Osteocyte (in vitro differentiated cells): Measurements from ENCODE around the gene ZNF638. TPM values are rescaled to one million over a fixed set of nuclear protein-coding genes. Genes with fewer than 3 reads are reported as not detected.
"Not testable (repeated sequence)": the region's sequence is repeated elsewhere in the genome, so short reads cannot be mapped to it uniquely, and the experiment has no call there.

Source experiments
- DNase-seq: peaks from one replicate; pipeline ENCODE4 v3.0.0; 2021; ENCODE audit warnings: mixed read lengths; ENCODE audit not compliant: unreplicated experiment; ENCODE audit errors: extremely low spot score
- H3K27ac Mint-ChIP-seq: one replicate; pipeline ENCODE4 v1.8.0; 2021; ENCODE audit warnings: mild to moderate bottlenecking, mixed read lengths; ENCODE audit not compliant: unreplicated experiment
- H3K27me3 Mint-ChIP-seq: one replicate; pipeline ENCODE4 v1.8.0; 2021; ENCODE audit warnings: mixed read lengths; ENCODE audit not compliant: unreplicated experiment
- H3K36me3 Mint-ChIP-seq: one replicate; pipeline ENCODE4 v1.8.0; 2021; ENCODE audit warnings: mixed read lengths; ENCODE audit not compliant: unreplicated experiment
- H3K4me1 Mint-ChIP-seq: one replicate; pipeline ENCODE4 v1.8.0; 2021; ENCODE audit warnings: mixed read lengths; ENCODE audit not compliant: unreplicated experiment
- H3K4me3 Mint-ChIP-seq: one replicate; pipeline ENCODE4 v1.8.0; 2021; ENCODE audit warnings: mild to moderate bottlenecking, moderate library complexity, mixed read lengths; ENCODE audit not compliant: unreplicated experiment
- H3K9me3 Mint-ChIP-seq: one replicate; pipeline ENCODE4 v1.8.0; 2021; ENCODE audit warnings: mixed read lengths; ENCODE audit not compliant: unreplicated experiment
- total RNA-seq: library from RNA; stranded (reverse); gene quantifications from 2 replicates; pipeline ENCODE4 v1.2.1, GENCODE V29; 2021
- TF ChIP-seq, protein P1 (sequence below): fragments of 200-600 bp; sonication (generic); IDR thresholded peaks from 2 replicates; pipeline ENCODE4 v1.5.0; 2021; ENCODE audit warnings: antibody characterized with exemption, mild to moderate bottlenecking, moderate library complexity

ZNF638 gene
- total RNA-seq, 1 donor from 2014 or later: 123 TPM

DNA sequence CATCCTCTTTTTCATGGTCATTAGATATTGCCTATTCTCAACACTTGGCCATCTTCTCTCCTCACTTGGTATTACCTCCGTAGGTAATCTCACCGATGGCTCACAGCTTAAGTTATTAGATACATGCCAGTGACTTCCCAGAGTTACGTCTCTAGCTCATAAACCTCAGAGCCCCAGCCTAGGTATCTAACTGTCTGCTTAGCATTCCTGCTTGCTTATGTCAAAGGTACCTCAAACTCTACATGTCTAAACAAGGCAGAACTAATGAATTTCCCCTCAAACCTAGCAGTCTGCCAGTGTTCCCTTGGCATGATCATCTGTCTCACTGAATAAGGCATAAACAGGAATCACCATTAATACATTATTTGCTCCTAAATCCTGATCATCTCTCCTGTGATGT is 27.7 kb upstream of the ZNF638 start:
- Mint-ChIP-seq H3K27ac (no peak overlapping the region), H3K27me3 (no peaks in the 10 kb centered on the region), H3K36me3 (no peaks in the 10 kb centered on the region), H3K4me3 (no peak overlapping the region), H3K9me3 (no peaks in the 10 kb centered on the region), H3K4me1 (peaks cover 3% of the 10 kb centered on the region)
- DNase-seq: no peak
- TF ChIP-seq, protein P1, sequence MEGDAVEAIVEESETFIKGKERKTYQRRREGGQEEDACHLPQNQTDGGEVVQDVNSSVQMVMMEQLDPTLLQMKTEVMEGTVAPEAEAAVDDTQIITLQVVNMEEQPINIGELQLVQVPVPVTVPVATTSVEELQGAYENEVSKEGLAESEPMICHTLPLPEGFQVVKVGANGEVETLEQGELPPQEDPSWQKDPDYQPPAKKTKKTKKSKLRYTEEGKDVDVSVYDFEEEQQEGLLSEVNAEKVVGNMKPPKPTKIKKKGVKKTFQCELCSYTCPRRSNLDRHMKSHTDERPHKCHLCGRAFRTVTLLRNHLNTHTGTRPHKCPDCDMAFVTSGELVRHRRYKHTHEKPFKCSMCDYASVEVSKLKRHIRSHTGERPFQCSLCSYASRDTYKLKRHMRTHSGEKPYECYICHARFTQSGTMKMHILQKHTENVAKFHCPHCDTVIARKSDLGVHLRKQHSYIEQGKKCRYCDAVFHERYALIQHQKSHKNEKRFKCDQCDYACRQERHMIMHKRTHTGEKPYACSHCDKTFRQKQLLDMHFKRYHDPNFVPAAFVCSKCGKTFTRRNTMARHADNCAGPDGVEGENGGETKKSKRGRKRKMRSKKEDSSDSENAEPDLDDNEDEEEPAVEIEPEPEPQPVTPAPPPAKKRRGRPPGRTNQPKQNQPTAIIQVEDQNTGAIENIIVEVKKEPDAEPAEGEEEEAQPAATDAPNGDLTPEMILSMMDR: no peak

DNA sequence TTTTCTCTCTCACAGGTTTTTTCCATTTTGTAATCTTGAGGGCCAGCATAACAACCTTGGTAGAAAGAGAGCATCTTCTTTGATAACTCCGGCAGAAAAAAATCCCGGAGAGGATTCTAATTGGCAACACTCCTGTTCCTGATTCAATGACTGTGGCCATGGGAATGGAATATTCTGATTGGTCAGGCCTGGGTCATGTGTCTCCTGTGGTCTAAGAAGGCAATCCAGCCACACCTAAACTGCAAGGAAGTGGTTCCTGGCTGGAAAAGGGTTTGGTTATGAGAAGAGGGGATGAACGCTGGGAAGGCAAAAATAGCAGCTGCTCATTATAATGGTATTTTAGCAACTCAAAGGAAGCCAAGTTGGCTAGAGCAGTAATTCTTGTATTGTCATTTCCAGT is 24.8 kb upstream of the ZNF638 start:
- TF ChIP-seq, protein P1: no peak

DNA sequence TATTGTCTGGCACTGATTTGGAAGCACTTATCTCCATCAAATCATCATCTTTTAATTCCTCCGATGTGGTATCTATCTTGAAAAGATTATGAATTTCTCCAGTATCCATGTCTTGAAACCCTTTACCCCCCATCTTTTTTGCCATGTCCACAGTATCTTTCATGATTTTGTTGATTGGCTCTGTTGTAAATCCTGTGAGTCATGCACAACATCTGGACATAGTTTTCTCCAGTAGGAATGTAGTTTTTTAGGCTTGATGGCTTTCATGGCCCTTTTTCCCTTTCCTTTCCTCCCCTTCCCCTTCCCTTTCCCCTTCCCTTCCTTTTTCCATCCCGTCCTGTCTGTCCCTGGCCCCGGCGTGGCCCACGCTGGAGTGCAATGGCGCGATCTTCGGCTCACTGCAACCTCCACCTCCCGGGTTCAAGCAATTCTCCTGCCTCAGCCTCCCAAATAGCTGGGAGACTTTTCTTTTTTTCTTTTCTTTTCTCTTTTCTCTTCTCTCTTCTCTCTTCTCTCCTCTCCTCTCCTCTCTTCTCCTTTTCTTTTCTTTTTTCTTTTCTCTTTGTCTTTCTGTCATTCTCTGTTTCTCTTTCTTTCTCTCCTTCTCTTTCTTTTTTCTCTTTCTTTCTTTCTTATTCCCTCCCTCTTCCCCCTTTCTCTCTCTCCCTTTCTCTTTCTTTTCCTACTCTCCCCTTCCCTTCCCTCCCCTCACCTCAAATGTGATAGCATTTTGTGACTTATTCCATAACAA is 18.4 kb upstream of the ZNF638 start:
- no peak for DNase-seq
- Mint-ChIP-seq H3K4me1 (no peaks in the 10 kb centered on the region), H3K9me3 (peaks cover 10% of the 10 kb centered on the region), H3K27me3 (peaks cover 6% of the 10 kb centered on the region), H3K36me3 (no peaks in the 10 kb centered on the region), H3K27ac (no peak overlapping the region), H3K4me3 (no peak overlapping the region)
- TF ChIP-seq, protein P1: no peak

More for the DNA sequence above, 24.8 kb upstream of the ZNF638 start:
- no peak for DNase-seq
- Mint-ChIP-seq H3K36me3 (no peaks in the 10 kb centered on the region), H3K4me3 (no peak overlapping the region), H3K9me3 (no peaks in the 10 kb centered on the region), H3K27ac (no peak overlapping the region), H3K27me3 (no peaks in the 10 kb centered on the region), H3K4me1 (no peaks in the 10 kb centered on the region)

DNA sequence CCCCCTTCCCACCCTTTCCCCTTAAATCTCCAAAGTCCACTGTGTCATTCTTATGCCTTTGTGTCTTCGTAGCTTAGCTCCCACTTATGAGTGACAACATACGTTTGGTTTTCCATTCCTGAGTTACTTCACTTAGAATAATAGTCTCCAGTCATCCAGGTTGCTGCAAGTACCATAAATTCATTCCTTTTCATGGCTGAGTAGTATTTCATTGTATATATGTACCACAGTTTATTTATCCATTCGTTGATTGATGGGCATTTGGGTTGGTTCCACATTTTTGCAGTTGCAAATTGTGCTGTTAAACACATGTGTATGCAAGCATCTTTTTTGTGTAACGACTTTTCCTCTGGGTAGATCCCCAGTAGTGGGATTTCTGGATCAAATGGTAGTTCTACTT is 14.5 kb upstream of the ZNF638 start:
- no peak overlapping the region for H3K4me3 Mint-ChIP-seq
- H3K27ac Mint-ChIP-seq: no peak overlapping the region
- DNase-seq: no peak
- H3K27me3 Mint-ChIP-seq: peaks cover 6% of the 10 kb centered on the region
- no peaks in the 10 kb centered on the region for H3K4me1 Mint-ChIP-seq
- TF ChIP-seq, protein P1: no peak
- H3K9me3 Mint-ChIP-seq: peaks cover 31% of the 10 kb centered on the region
- H3K36me3 Mint-ChIP-seq: peaks cover 3% of the 10 kb centered on the region

DNA sequence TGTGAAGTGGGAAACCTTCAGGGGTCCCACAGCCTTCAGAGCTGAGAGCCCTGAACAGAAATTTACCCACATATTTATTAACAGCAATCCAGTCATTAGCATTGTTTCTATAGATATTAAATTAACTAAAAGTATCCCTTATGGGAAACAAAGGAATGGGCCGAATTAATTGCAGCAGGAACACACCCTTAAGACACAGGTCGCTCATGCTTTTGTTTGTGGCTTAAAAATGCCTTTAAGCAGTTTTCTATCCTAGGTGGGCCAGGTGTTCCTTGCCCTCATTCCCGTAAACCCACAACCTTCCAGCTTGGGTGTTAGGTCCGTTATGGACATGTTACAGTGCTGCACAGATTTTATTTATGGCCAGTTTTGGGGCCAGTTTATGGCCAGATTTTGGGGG is 13.7 kb upstream of the ZNF638 start:
- peaks cover 40% of the 10 kb centered on the region for H3K9me3 Mint-ChIP-seq
- H3K27ac Mint-ChIP-seq, H3K4me3 Mint-ChIP-seq, H3K27me3 Mint-ChIP-seq, DNase-seq, H3K4me1 Mint-ChIP-seq, H3K36me3 Mint-ChIP-seq: not testable (repeated sequence)
